Measurements from ENCODE around the gene SEPHS1.

The SEPHS1 gene

GRCh38 chr10:13270877-13271551, 77.1 kb downstream of the SEPHS1 start:
- no peaks in the 10 kb centered on the region for H4K20me1 ChIP-seq
- no peak overlapping the region for H3K4me3 ChIP-seq
- H3K9ac ChIP-seq = no peak overlapping the region

GRCh38 chr10:13268841-13269240, 79.3 kb downstream of the SEPHS1 start:
- 0 out of 22 replicates have a peak, but pooled peaks cover 0 to 6% (median 0%) of the 10 kb centered on the region in 11 experiments for H3K9me3 ChIP-seq (replicated peaks in 1 of 11)
- H3K9ac ChIP-seq = peak overlapping the region in 1 of 11 experiments; percentile 12; a peak in 1 of 22 replicates
- H3K4me3 ChIP-seq = no peak overlapping the region
- no peak for TF ChIP-seq Cebpa-rat (IDR thresholded peaks at IDR 0.05)
- no peak overlapping the region for H3K27ac ChIP-seq
- no peaks in the 10 kb centered on the region for H3K36me3 ChIP-seq
- no peaks in the 10 kb centered on the region for H3K27me3 ChIP-seq
- peaks cover 0 to 44% (median 22%) of the 10 kb centered on the region in 10 experiments; a peak in 15 of 20 replicates for H3K4me1 ChIP-seq
- H4K20me1 ChIP-seq = no peaks in the 10 kb centered on the region
- no peak overlapping the region; a peak in 2 of 22 replicates for H3K4me2 ChIP-seq

More at GRCh38 chr10:13270877-13271551, 77.1 kb downstream of the SEPHS1 start:
- Histone ChIP-seq H3K36me3 (no peaks in the 10 kb centered on the region), H3K4me2 (peak overlapping the region in 5 of 11 experiments; percentile 36 to 72 (median 61); a peak in 6 of 22 replicates), H3K27ac (no peak overlapping the region), H3K9me3 (replicated peaks in 1 of 11) (peaks cover 0 to 1% (median 0%) of the 10 kb centered on the region in 11 experiments; a peak in 1 of 22 replicates), H3K4me1 (peaks cover 0 to 40% (median 22%) of the 10 kb centered on the region in 10 experiments; a peak in 15 of 20 replicates), H3K27me3 (no peaks in the 10 kb centered on the region)
- TF ChIP-seq Cebpa-rat (IDR thresholded peaks at IDR 0.05) = no peak

GRCh38 chr10:13268310-13268709, 79.8 kb downstream of the SEPHS1 start:
- Histone ChIP-seq H4K20me1 (no peaks in the 10 kb centered on the region), H3K4me2 (no peak overlapping the region; a peak in 1 of 22 replicates)

More at GRCh38 chr10:13268310-13268709, 79.8 kb downstream of the SEPHS1 start:
- H3K36me3 ChIP-seq = no peaks in the 10 kb centered on the region
- H3K4me3 ChIP-seq = no peak overlapping the region
- H3K27me3 ChIP-seq = no peaks in the 10 kb centered on the region
- TF ChIP-seq Cebpa-rat (IDR thresholded peaks at IDR 0.05) = no peak
- 0 out of 22 replicates have a peak, but pooled peaks cover 0 to 6% (median 0%) of the 10 kb centered on the region in 11 experiments for H3K9me3 ChIP-seq (replicated peaks in 1 of 11)
- H3K4me1 ChIP-seq = peaks cover 0 to 39% (median 21%) of the 10 kb centered on the region in 10 experiments; a peak in 15 of 20 replicates
- H3K27ac ChIP-seq = no peak overlapping the region
- H3K9ac ChIP-seq = no peak overlapping the region
